PC-9 (cell line): ENCODE measurements around the gene HADHA. TPM values are rescaled to one million over a fixed set of nuclear protein-coding genes. Genes with fewer than 3 reads are reported as not detected.

ENCODE experiments used
- BruUV-seq: library from RNA; stranded (reverse); fragments of 400-500 nt; replicated peaks from 2 replicates; lab custom pipeline; 2021; lab: Mats Ljungman, UMichigan
- CTCF ChIA-PET: fragments of 300-600 bp; sonication (Branson Sonifier 250); formaldehyde crosslinking; loops from one replicate; lab custom pipeline; 2022; ENCODE audit warnings: antibody characterized with exemption; lab: Charles Lee
- POLR2A ChIA-PET: fragments of 300-600 bp; sonication (Branson Sonifier 250); formaldehyde crosslinking; loops from one replicate; lab custom pipeline; 2022; ENCODE audit warnings: antibody characterized with exemption; ENCODE audit not compliant: unreplicated experiment; lab: Charles Lee
- DNase-seq, 2 experiments: peaks; one replicate each; pipeline versions ENCODE4 v3.0.0 to v3.0.0-alpha.2; 2015 to 2022; ENCODE audit warnings: mixed read lengths in 1 of 2
- H2AFZ ChIP-seq: fragments of 200-600 bp; sonication (generic); 2 replicates; pipeline ENCODE4 v1.8.1; 2017; ENCODE audit warnings: antibody characterized with exemption
- H3F3A ChIP-seq: fragments of 200-600 bp; sonication (generic); 2 replicates; pipeline ENCODE4 v1.8.1; 2017; ENCODE audit warnings: antibody characterized with exemption, mild to moderate bottlenecking, low read depth; ENCODE audit not compliant: insufficient read depth
- H3K27ac ChIP-seq: fragments of 200-600 bp; sonication (generic); 2 replicates; pipeline ENCODE4 v1.6.1; 2016; ENCODE audit warnings: mixed run types
- H3K27me3 ChIP-seq: fragments of 200-600 bp; sonication (generic); 2 replicates; pipeline ENCODE4 v1.6.1; 2016; ENCODE audit warnings: low read depth, mixed run types; ENCODE audit not compliant: insufficient read depth
- H3K36me3 ChIP-seq: fragments of 200-600 bp; sonication (generic); 2 replicates; pipeline ENCODE4 v1.6.1; 2016; ENCODE audit warnings: low read depth, mixed run types
- H3K4me1 ChIP-seq: fragments of 200-600 bp; sonication (generic); replicated peaks from 2 replicates; pipeline ENCODE4 v1.6.1; 2016; ENCODE audit warnings: mixed run types; ENCODE audit not compliant: insufficient read depth
- H3K4me2 ChIP-seq: fragments of 200-600 bp; sonication (generic); 2 replicates; pipeline ENCODE4 v1.6.1; 2017; ENCODE audit warnings: mixed run types
- H3K4me3 ChIP-seq: fragments of 200-600 bp; sonication (generic); 2 replicates; pipeline ENCODE4 v1.6.1; 2016; ENCODE audit warnings: mixed run types
- H3K79me2 ChIP-seq: fragments of 200-600 bp; sonication (generic); 2 replicates; pipeline ENCODE4 v1.6.1; 2017; ENCODE audit warnings: low read depth, mixed run types
- H3K9me2 ChIP-seq: fragments of 200-600 bp; sonication (generic); 2 replicates; pipeline ENCODE4 v1.8.1; 2017; ENCODE audit warnings: mild to moderate bottlenecking; ENCODE audit not compliant: insufficient read depth
- H3K9me3 ChIP-seq: fragments of 200-600 bp; sonication (generic); 2 replicates; pipeline ENCODE4 v1.8.1; 2016; ENCODE audit warnings: low read depth; ENCODE audit not compliant: insufficient read depth
- H4K20me1 ChIP-seq: fragments of 200-600 bp; sonication (generic); 2 replicates; pipeline ENCODE4 v1.8.1; 2017; ENCODE audit not compliant: insufficient read depth
- EZH2 ChIP-seq: fragments of 200-600 bp; sonication (generic); IDR thresholded peaks from 2 replicates; pipeline ENCODE4 v1.8.0; 2017; ENCODE audit warnings: antibody characterized with exemption, low read depth
- intact Hi-C: fragments of 100-400 bp; cut with micrococcal nuclease; formaldehyde crosslinking; loops from one replicate; pipeline ENCODE4 v1.10.0; 2022; ENCODE audit not compliant: unreplicated experiment
- total RNA-seq: library from RNA; stranded (reverse); gene quantifications from 2 replicates; pipeline ENCODE4 v1.2.3, GENCODE V29; 2021
- TF ChIP-seq, protein P1 (sequence below): fragments of 200-600 bp; sonication (generic); conservative IDR thresholded peaks from 2 replicates; pipeline ENCODE4 v1.6.1; 2017; ENCODE audit warnings: mixed run types, antibody characterized with exemption, mild to moderate bottlenecking, moderate library complexity

HADHA gene
- total RNA-seq, 1 experiment from 2014 or later: 129 TPM

DNA sequence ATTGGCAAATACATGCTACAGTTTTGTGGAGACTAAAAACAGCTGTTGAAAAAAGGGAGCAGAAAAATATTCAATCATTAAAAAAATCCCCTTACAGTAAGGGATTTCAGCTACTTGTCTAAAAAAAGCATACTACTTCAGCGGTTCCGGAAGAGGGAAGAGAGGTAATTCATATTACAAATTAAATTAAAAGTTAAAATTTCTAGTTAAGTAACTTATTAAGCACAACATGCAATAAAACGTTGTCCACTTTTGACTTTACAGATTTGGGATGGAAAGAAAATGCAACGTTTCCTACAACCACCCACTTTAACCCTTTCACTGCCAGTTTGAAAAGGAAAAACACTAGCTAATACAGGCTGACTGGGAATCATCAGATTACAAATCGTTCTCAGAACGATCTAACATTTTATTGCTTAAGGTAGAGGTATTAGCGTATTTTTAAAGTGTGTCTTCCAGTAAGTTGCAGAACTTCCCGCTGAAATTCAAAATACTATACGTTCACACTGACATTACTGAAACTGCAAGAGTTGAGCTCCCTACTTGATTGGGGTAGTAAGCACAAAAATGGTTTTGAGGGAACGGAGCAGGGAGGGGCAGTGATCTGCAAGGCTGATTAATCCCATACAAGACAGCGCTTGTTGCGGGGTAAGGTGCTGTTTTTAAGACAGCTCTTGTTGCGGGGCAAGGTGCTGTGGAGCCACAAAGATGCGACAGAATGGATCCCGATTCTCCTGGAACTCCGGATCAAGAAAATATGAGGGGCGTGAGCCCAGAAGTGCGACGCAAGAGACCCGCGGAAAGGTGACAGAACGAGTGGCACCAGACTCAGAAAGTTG is 743 bp downstream of the HADHA start:
- CTCF ChIA-PET: interaction anchor here (0.6 kb wide), 1 partner anchor 74 kb away, joined by 4 read pairs; no protein-coding TSS in a partner anchor
- no peaks in the 10 kb centered on the region for H3K9me3 ChIP-seq
- POLR2A ChIA-PET: interaction anchor here (0.6 to 0.7 kb wide), 2 partner anchors 292 to 297 kb away, joined by 4 to 8 read pairs; no protein-coding TSS in a partner anchor
- no peaks in the 10 kb centered on the region for H3K36me3 ChIP-seq
- DNase-seq: no peak
- H3F3A ChIP-seq: peaks cover 24% of the 10 kb centered on the region
- H3K4me2 ChIP-seq: peak overlapping the region; percentile 87
- H3K79me2 ChIP-seq: peaks cover 96% of the 10 kb centered on the region
- TF ChIP-seq EZH2: no peak
- TF ChIP-seq, protein P1, sequence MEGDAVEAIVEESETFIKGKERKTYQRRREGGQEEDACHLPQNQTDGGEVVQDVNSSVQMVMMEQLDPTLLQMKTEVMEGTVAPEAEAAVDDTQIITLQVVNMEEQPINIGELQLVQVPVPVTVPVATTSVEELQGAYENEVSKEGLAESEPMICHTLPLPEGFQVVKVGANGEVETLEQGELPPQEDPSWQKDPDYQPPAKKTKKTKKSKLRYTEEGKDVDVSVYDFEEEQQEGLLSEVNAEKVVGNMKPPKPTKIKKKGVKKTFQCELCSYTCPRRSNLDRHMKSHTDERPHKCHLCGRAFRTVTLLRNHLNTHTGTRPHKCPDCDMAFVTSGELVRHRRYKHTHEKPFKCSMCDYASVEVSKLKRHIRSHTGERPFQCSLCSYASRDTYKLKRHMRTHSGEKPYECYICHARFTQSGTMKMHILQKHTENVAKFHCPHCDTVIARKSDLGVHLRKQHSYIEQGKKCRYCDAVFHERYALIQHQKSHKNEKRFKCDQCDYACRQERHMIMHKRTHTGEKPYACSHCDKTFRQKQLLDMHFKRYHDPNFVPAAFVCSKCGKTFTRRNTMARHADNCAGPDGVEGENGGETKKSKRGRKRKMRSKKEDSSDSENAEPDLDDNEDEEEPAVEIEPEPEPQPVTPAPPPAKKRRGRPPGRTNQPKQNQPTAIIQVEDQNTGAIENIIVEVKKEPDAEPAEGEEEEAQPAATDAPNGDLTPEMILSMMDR: no peak
- H3K27ac ChIP-seq: peak overlapping the region; percentile 75
- peak overlapping the region; percentile 95 for H3K4me3 ChIP-seq
- H4K20me1 ChIP-seq: peaks cover 15% of the 10 kb centered on the region
- TSS peak; percentile 68 for BruUV-seq
- H2AFZ ChIP-seq: peak overlapping the region; percentile 97
- peaks cover 41% of the 10 kb centered on the region for H3K4me1 ChIP-seq
- H3K9me2 ChIP-seq: no peaks in the 10 kb centered on the region
- H3K27me3 ChIP-seq: no peaks in the 10 kb centered on the region
- intact Hi-C loops: loop anchor here (5.0 to 10.0 kb wide), 3 partner anchors 54 to 331 kb away; no protein-coding TSS in a partner anchor

DNA sequence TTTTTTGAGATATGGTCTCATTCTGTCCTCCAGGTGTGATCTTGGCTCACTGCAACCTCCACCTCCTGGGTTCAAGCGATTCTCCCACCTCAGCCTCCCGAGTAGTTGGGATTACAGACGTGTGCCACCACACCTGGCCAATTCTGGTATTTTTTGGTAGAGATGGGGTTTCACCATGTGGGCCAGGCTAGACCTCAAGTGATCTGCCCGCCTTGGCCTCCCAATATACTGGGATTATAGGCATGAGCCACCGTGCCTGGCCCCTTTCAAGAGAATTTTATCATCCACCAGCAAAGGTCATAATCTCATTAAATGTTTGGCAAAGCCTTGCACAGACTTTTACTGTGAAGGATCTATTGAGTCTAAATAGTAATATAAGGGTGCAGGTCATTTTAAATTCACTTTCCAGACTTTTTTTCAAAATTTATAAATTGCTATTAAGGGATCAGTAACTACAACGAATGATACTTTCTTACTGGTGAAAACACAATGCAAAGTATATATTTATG is 2.5 kb downstream of the HADHA start:
- 0 out of 2 replicates have a peak overlapping the region, but pooled peaks have one; percentile 62 for H3K27ac ChIP-seq
- TF ChIP-seq, protein P1: no peak
- no peak for TF ChIP-seq EZH2
- H3K4me1 ChIP-seq: peaks cover 39% of the 10 kb centered on the region
- no peaks in the 10 kb centered on the region for H3K27me3 ChIP-seq
- peaks cover 86% of the 10 kb centered on the region for H3K79me2 ChIP-seq
- intact Hi-C loops: loop anchor here (5.0 to 10.0 kb wide), 3 partner anchors 55 to 333 kb away; no protein-coding TSS in a partner anchor
- H3K9me3 ChIP-seq: no peaks in the 10 kb centered on the region
- no peaks in the 10 kb centered on the region for H3K9me2 ChIP-seq
- peaks cover 11% of the 10 kb centered on the region for H3K36me3 ChIP-seq
- POLR2A ChIA-PET: no interaction called here
- H3K4me2 ChIP-seq: peak overlapping the region; percentile 87
- H2AFZ ChIP-seq: peak overlapping the region; percentile 97
- H4K20me1 ChIP-seq: peaks cover 12% of the 10 kb centered on the region
- peaks cover 24% of the 10 kb centered on the region for H3F3A ChIP-seq
- H3K4me3 ChIP-seq: peak overlapping the region; percentile 95
- DNase-seq: no peak
- CTCF ChIA-PET: no interaction called here
- no TSS peak for BruUV-seq

DNA sequence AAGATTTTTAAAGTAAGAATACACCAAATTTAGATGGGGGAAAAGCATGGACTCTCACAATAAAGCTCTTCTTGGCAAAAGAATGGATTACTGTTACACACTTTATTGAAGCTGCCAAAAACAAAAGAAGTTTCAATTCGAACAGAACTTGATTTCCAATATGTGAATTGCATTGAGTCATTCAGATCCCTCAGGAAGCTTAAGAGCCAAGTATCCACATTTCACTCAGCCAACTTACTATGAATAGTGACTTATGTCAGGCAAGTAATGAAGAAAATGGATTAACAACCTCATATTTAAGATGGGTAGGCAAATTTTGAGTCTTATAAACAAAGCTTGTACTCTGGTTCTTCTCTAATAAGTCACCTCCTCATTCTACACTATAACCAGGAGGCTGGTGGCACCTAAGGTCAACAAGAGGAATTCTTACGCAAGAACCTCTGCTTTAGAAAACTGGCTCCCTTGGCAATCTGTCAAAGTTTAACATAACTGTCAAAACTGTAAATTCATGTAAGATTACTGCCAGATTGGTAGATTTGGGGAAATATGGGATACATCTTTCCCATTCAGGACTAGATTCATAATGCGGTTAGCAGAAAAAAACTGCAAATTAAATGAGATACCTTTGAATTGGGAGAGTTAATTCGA is 6.0 kb downstream of the HADHA start:
- no peak for DNase-seq
- Histone ChIP-seq H3K4me3 (no peak overlapping the region), H4K20me1 (peaks cover 9% of the 10 kb centered on the region), H3F3A (0 out of 2 replicates have a peak, but pooled peaks cover 6% of the 10 kb centered on the region), H2AFZ (no peak overlapping the region), H3K9me2 (no peaks in the 10 kb centered on the region), H3K9me3 (no peaks in the 10 kb centered on the region), H3K27ac (no peak overlapping the region), H3K27me3 (no peaks in the 10 kb centered on the region), H3K36me3 (peaks cover 21% of the 10 kb centered on the region), H3K79me2 (peaks cover 55% of the 10 kb centered on the region), H3K4me2 (no peak overlapping the region), H3K4me1 (peaks cover 26% of the 10 kb centered on the region)
- ChIA-PET CTCF (no interaction called here), POLR2A (no interaction called here)
- intact Hi-C loops: loop anchor here (10.0 kb wide), 1 partner anchor 506 kb away; no protein-coding TSS in a partner anchor
- no TSS peak for BruUV-seq
- TF ChIP-seq, protein P1: no peak
- TF ChIP-seq EZH2: no peak
